ENCODE results near the gene EFR3B.

EFR3B gene

DNA sequence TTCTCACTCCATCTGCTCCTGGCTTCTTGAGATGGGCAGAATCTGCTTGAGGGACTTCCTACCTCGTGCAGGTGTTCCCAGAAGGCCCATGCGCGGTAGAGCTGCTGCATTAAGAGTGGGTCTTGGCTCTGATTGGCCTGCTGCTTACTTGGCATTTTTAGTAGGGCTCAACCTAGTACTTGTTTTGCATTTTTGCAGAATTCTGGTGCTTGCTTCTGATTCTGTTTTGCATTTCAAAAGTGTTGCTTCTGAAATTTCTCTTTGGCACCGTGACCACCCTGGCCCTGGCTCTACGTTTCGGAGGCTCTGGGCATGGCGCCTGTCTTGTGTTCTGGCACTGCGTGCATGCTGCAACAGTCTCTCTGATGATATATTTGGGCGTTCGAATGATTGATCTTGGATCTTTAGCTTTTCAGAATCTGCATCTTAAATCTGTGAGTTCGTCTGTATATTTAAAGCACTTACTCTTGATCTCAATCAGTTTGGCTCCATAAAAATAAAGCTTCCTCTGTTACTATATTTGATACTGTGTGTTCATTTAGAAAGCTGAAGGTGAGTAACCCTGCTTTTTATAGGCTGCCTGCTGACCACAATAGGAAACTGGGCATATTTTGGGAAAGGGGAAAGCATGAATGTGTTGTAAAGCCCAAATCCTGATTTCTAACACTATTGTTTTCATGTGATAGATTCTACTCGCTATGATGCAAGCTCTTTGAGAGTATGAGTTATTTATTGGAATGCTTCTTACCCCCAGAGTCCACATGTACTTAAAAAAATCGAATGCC is 22.2 kb downstream of the EFR3B start:
- Histone ChIP-seq H3K4me3 (ENCODE audit: low read depth in 1 of 2, low read length in 1 of 2) (no peak overlapping the region), H3K27ac (no peak overlapping the region), H3K27me3 (no peaks in the 10 kb centered on the region), H3K36me3 (no peaks in the 10 kb centered on the region), H3K4me1 (ENCODE audit: control insufficient read depth in 1 of 2, insufficient read depth in 1 of 2, low read depth in 1 of 2, low read length in 1 of 2) (no peaks in the 10 kb centered on the region), H3K9me3 (no peaks in the 10 kb centered on the region)
- TF ChIP-seq, protein P1, sequence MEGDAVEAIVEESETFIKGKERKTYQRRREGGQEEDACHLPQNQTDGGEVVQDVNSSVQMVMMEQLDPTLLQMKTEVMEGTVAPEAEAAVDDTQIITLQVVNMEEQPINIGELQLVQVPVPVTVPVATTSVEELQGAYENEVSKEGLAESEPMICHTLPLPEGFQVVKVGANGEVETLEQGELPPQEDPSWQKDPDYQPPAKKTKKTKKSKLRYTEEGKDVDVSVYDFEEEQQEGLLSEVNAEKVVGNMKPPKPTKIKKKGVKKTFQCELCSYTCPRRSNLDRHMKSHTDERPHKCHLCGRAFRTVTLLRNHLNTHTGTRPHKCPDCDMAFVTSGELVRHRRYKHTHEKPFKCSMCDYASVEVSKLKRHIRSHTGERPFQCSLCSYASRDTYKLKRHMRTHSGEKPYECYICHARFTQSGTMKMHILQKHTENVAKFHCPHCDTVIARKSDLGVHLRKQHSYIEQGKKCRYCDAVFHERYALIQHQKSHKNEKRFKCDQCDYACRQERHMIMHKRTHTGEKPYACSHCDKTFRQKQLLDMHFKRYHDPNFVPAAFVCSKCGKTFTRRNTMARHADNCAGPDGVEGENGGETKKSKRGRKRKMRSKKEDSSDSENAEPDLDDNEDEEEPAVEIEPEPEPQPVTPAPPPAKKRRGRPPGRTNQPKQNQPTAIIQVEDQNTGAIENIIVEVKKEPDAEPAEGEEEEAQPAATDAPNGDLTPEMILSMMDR (IDR thresholded peaks at IDR 0.05) = no peak

DNA sequence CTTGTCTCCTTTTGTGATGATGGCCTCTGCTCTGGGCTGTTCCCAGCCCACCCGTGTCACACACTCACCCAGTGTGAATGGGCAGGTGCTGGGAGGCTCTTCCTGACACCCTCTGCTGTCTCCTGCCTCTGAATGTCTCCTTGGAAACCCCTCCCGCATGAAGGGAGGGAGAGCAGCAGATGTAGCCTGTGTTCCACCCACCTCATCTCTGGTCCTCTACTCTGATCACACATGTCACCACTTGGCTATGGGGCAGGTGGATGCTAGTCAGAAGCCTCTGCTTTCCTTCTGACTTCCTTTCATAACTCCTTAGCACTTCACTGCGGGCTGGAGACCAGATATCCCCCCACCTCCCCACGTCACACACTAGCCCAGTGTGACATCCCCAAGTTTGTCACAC is 23.9 kb downstream of the EFR3B start:
- H3K27me3 ChIP-seq = no peaks in the 10 kb centered on the region
- TF ChIP-seq, protein P1 (IDR thresholded peaks at IDR 0.05) = no peak

DNA sequence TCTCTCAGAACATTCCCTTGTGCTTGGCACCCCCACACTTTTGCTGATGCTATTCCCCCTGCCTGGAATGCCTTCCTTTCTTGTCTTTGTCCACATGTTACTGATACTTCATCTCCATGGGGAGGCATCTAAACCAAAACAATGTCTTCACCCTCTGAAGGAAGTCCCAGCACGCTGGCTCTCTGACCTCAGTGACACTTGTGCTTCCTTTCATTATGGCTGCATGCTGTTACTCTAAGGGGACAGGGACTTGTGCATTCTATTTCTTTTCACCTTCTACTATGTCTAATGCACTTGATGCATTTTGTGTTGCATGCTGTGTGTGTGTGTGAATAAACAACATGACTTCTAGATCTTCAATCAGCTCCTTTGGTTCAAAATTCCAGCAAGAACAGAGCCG is 24.6 kb downstream of the EFR3B start:
- no peaks in the 10 kb centered on the region for H3K27me3 ChIP-seq
- H3K9me3 ChIP-seq = no peaks in the 10 kb centered on the region
- H3K27ac ChIP-seq = no peak overlapping the region
- TF ChIP-seq, protein P1 (IDR thresholded peaks at IDR 0.05) = no peak
- H3K4me3 ChIP-seq (ENCODE audit: low read depth in 1 of 2, low read length in 1 of 2) = no peak overlapping the region
- no peaks in the 10 kb centered on the region for H3K36me3 ChIP-seq
- H3K4me1 ChIP-seq (ENCODE audit: control insufficient read depth in 1 of 2, insufficient read depth in 1 of 2, low read depth in 1 of 2, low read length in 1 of 2) = no peaks in the 10 kb centered on the region

More for the DNA sequence above, 23.9 kb downstream of the EFR3B start:
- Histone ChIP-seq H3K4me1 (ENCODE audit: control insufficient read depth in 1 of 2, insufficient read depth in 1 of 2, low read depth in 1 of 2, low read length in 1 of 2) (no peaks in the 10 kb centered on the region), H3K27ac (no peak overlapping the region), H3K4me3 (ENCODE audit: low read depth in 1 of 2, low read length in 1 of 2) (no peak overlapping the region), H3K36me3 (no peaks in the 10 kb centered on the region), H3K9me3 (no peaks in the 10 kb centered on the region)

DNA sequence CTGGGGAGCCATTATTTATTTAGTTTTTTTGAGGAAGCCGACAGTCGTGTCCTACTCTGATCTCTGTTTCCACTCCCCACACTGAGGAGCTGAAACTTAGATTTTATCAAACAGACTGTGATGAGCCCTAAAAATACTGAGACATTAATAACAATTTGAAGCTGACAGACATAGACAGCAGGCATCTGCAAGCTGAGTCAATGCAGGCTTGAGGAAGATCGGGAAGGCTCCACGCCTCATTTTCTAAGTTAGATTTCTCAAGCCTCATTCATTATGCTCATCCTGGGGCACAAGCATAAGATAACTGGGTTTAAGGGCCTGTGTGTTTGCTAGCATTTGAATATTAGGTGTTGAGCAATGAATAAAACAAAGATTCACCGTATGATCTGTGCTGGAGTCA is 26.3 kb downstream of the EFR3B start:
- Histone ChIP-seq H3K27ac (no peak overlapping the region), H3K9me3 (no peaks in the 10 kb centered on the region), H3K27me3 (no peaks in the 10 kb centered on the region), H3K4me1 (ENCODE audit: control insufficient read depth in 1 of 2, insufficient read depth in 1 of 2, low read depth in 1 of 2, low read length in 1 of 2) (no peaks in the 10 kb centered on the region), H3K4me3 (ENCODE audit: low read depth in 1 of 2, low read length in 1 of 2) (no peak overlapping the region), H3K36me3 (no peaks in the 10 kb centered on the region)
- TF ChIP-seq, protein P1 (IDR thresholded peaks at IDR 0.05) = no peak

DNA sequence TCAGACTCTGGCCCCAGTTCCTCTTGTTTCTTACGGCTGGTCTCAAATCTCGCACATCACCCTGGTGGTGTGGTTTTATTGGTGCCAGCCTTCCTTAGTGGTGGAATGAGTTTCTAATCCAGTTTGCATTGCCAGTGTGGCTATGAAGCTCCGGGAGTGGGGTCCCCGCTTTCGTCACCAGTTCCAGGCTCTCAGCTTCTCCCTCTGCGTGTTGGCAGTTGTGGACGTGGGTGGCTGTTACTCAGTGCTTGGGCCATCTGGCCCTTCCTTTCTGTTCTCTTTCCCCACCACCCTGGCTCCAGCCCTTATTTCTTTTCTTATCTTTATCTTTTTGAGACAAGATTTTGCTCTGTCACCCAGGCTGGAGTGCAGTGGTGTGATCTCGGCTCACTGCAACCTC is 30.1 kb downstream of the EFR3B start:
- Histone ChIP-seq H3K36me3 (no peaks in the 10 kb centered on the region), H3K4me3 (ENCODE audit: low read depth in 1 of 2, low read length in 1 of 2) (no peak overlapping the region), H3K27ac (no peak overlapping the region), H3K27me3 (peaks cover 15% of the 10 kb centered on the region), H3K4me1 (ENCODE audit: control insufficient read depth in 1 of 2, insufficient read depth in 1 of 2, low read depth in 1 of 2, low read length in 1 of 2) (no peaks in the 10 kb centered on the region), H3K9me3 (no peaks in the 10 kb centered on the region)
- TF ChIP-seq, protein P1 (IDR thresholded peaks at IDR 0.05) = no peak

All from neutrophil (primary cell).